ENCODE measurements around the gene CAMSAP2.
A peak's percentile ranks its signal among the peaks of the same experiment; 100 is the strongest.

Gene CAMSAP2

DNA sequence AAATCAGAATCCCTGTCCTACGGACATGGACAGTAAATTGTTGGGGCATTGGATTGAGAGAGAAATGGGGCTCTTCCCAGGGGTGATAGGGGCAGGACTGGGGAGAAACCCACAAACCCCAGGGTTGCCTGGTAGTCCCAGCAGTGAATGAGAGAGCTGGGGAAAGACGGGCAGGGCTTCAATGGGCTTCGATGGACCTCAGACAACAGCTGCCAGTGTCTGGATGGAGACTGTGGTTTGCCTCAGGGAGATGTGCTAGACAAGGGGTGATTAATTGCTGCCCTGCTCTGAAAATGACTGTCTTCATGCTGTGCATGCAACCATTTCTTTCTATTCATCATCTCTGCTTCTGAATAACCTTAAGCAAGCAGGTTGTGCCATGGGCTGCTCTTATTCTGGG lies 141.5 kb downstream of the CAMSAP2 start:
- DNase-seq (ENCODE audit: low read depth) = no peak

DNA sequence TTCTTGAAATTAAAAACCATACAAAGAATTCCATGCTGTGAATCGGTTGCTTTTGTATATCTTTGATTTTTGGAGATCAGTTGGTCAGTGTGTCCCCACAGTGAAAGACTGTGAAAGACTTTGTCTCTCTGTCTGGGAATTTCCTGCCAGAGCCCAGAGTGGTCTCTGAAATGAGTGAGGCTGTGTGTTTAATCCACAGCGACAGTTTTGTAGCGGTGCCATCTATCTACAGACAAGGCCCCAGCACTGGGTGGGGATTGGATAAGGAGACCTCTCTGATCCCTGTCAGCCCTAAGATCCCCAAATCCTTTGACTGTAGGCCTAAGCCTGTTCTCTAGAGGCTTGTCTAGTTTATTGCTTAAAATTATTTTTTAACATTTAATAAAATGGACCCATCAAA lies 144.4 kb downstream of the CAMSAP2 start:
- DNase-seq (ENCODE audit: low read depth) = no peak

- no peak for DNase-seq (ENCODE audit: low read depth)
Measured at GRCh38 chr1:200885623-200886402, 147.1 kb downstream of the CAMSAP2 start.

DNA sequence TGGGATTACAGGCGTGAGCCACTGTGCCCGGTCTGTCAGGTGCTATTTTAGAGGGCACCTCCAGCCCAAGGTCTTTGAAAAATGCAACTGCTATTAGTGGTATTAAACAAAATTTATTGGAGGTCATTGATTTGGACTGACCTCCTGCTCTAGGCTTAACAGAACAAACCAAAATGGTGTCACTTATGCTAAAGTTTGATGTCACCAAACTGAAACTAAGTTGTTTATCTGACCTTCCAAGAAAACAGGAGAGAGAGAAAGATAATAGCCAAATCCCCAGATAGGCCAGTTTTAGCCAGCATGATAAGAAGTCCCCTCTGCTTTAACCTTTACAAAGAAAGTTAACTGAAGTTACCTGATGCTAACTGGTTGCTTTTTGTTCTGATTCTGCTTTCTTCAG lies 147.9 kb downstream of the CAMSAP2 start:
- DNase-seq (ENCODE audit: low read depth) = no peak

DNA sequence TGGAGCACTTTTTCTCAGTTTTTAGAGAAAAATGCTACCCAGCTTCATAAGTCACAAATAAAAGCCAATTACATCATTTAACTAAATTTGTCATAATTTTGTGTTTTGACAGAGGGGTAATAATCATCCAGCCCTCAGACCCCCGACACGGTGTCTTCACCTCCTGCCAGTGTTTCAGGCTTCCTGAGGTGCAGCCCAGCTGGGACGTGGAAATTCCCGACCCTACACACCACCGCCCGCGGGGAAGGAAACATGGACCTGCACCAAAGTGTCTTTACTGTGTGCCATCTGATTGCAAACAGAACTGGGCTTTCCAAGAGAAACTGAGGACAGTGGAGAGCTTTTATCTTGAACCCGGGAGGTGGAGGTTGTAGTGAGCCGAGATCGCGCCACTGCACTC lies 148.3 kb downstream of the CAMSAP2 start:
- no peak for DNase-seq (ENCODE audit: low read depth)

DNA sequence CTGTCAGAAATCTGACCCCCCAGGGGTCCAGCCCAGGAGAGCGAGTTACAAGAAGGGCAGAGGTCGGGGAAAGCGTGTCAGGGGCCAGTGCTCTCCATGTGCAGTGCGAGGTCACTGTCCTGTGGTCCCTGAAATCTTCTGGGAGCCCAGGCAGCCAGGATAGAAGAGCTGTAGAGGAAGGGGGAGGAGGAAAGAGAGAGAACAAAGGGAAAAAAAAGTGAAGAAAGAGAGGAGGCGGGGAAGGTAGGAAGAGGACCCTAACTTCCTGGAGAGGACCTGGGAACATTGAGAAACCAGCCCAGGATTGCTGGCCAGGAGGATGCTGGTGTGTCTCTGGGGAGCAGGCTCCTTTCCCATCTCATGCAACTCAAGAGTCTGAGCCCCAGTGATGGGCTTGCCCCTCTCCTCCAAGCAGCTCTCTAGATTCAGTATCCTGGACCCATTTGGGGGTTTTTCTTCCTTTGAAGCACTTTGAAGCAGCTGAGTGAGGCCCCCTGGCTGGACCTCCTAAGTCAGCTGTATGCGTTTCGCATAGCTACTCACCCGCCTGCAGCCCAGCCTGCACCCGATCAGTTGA lies 149.2 kb downstream of the CAMSAP2 start:
- DNase-seq (ENCODE audit: low read depth) = no peak

DNA sequence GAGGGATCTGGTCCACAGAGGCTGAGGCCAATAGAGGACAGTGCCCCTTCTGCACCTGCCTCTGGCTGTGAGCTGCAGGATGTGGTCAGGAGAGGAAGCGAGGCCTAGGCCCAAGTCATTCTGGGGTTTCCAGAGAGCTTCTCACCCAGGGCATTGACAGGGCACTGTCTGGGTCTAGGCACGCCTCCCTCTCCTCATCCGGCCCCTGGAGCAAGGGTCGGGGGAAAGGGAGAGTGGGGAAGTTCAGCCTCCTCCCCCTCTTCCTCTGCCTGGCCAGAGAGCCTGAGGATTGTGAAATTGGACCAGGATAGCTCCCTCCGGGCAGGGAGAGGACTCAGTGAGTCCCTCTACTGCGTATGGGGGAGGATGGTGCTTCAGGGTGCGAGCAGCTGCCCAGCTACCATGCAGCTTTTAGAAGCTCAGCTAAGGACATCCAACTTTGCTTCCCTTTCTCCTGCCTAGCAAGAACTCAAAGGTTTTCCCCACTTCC lies 149.7 kb downstream of the CAMSAP2 start:
- DNase-seq (ENCODE audit: low read depth) = peak; percentile 40

GRCh38 chr1:200889571-200889970 lies 150.9 kb downstream of the CAMSAP2 start:
- no peak for DNase-seq (ENCODE audit: low read depth)

DNA sequence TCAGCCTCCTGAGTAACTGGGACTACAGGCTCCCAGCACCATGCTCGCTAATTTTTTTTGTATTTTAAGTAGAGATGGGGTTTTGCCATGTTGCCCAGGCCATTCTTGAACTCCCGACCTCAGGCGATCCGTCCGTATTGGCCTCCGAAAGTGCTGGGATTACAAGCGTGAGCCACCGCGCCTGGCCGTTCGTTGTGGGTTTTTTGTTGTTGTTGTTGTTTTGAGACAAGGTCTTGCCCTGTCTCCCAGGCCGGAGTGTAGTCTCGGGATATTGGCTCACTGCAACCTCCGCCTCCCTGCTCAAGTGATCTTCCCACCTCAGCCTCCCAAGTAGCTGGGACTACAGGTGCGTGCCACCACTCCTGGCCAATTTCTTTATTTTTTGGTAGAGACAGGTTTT lies 151.3 kb downstream of the CAMSAP2 start:
- DNase-seq (ENCODE audit: low read depth) = no peak

DNA sequence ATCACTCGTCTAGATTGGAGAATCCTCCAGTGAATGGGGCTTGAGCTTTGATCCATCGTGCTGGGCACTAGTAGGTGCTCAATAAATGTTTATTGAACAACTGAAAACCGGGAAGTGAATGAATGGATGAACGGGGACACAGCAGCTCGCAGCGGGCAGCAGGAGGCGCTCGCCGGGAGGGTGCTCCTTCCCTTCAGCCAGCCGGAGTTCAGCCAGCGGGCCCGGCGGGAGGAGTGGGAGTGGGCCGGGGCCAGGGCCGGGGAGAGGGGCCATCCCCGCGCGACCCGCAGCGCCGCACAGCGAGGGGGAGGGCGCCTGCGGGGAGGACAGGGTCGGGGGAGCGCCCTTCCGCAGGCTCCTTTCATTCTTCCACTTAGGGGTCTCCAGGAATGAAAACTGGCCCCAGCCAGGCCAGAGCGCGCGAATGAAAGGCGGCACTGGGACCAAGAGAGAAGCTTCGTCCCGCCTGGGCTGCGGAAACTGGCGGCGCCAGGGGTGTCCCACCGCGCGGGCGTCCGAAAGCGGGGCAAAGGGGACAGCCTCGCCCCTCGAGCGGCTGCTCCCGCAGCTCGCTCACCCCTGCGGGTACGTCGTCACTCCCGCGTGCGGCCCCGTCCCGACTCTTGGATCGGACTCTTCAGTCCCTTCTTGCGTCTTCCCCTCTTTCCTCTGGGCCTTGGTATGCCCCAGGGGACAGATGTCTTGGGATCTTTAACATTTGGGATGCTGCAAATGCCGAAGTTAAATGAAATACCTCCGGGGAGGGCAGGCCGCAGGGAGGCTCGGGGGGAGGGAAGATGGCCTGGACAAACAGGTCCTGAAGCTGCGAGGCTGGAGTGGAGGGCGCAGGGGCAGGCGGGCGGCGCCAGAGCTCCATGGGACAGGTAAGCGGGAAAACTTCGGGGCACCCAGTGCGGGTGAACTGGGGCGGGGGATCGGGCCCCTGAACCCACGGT lies 152.4 kb downstream of the CAMSAP2 start:
- no peak for DNase-seq (ENCODE audit: low read depth)

- DNase-seq (ENCODE audit: low read depth) = no peak
Measured at GRCh38 chr1:200891774-200892157, 153.1 kb downstream of the CAMSAP2 start.

- no peak for DNase-seq (ENCODE audit: low read depth)
Measured at GRCh38 chr1:200892546-200892945, 153.9 kb downstream of the CAMSAP2 start.

DNA sequence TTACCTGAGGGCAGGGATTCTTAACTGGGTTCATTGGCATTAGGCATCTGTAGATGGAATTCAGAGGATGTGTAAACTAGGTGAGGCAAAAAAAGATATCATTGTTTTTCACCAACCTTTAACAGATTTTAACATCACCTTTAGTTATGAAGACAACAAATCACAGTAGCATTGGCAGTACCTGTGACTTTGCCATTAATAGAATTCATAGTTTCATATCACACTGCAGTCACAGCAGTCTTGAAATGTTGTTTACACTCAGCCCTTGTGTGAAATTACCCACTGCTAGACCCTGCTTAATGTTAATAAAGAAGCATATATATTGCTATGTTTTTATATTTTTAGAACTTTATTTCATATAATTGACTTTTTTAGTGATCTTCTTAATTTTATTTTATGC lies 154.3 kb downstream of the CAMSAP2 start:
- DNase-seq (ENCODE audit: low read depth) = no peak

DNA sequence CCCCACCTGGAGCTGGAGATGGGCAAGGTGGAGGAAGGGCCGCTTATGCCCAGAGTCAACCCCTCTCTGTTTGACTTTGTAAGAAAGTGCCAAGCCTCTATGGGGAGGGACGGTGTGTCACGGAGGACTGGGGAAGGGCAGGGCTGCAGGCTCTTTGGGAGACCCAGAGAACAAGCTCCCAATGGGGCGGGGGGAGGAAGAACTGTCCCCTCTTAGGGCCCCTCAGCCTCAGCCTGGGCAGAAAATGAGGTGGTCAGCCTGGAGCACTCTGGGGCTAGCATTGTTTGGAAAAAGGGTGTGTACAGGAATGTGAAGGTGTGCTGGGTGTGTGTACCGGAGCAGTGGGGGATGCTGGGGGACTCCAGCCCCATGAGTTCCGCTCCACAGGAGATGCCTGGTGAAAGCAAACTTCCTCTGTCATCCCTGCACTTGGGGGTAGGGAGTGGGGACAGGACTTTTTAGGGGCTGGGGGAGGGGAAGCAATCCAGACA lies 154.8 kb downstream of the CAMSAP2 start:
- no peak for DNase-seq (ENCODE audit: low read depth)

DNA sequence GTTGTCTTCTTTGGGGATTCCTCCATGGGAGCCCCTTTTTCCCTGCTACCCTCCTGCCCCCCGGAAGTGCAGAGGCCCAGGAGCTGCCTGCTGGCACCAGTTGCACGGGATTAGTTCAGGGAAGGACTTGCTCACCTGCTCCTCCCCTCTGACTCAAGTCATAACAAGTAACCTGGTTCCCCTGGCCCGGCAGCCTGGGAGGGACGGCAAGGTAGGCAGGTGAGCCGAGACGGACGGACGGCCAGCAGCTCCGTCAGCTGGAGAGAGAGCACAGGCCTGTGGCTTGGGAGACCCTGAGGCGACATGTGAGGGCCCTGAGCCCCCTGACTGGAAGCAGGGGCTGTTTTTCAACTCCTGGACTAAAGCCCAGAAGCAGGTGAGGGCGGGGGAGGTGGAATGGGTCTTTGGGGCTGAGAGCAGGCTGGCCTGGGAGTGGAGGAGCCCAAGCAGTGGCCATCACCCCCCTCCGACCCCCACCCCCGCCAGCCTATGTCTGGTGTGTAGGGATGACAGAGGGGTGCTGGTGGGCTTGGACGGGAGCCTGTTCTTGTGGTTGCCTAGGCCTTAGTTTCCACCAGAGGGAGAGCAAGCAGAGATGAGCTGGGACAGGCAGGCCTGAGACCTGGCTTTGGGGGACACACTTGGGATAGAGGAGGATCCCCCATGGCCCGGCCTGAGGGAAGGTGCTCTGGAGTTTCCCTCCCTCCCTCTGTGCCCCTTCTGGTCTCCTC lies 156.2 kb downstream of the CAMSAP2 start, which contains the start of gene INAVA:
INAVA (plus strand) TSS at position 189 of the 731 bp plus-strand sequence. CDS start 3,501 bp downstream, outside the sequence.
- no peak for DNase-seq (ENCODE audit: low read depth)

DNA sequence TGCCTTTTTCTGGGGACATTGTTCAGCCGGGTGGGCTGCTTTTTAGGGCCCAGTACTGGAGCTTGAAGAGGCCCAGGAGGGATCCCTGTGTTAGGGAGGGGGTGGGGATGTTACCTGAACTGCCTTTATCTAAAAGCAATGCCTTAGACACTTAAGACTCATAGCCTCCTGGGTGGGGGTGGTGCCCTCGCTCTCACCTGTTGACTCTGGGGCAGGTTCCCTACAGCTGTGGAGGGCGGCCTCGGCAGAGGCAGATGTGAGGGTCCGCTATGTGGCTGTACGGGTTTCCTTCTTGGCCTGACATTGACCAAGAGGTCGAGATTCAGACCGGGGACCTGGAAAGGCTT lies 156.7 kb downstream of the CAMSAP2 start:
- DNase-seq (ENCODE audit: low read depth) = no peak

DNA sequence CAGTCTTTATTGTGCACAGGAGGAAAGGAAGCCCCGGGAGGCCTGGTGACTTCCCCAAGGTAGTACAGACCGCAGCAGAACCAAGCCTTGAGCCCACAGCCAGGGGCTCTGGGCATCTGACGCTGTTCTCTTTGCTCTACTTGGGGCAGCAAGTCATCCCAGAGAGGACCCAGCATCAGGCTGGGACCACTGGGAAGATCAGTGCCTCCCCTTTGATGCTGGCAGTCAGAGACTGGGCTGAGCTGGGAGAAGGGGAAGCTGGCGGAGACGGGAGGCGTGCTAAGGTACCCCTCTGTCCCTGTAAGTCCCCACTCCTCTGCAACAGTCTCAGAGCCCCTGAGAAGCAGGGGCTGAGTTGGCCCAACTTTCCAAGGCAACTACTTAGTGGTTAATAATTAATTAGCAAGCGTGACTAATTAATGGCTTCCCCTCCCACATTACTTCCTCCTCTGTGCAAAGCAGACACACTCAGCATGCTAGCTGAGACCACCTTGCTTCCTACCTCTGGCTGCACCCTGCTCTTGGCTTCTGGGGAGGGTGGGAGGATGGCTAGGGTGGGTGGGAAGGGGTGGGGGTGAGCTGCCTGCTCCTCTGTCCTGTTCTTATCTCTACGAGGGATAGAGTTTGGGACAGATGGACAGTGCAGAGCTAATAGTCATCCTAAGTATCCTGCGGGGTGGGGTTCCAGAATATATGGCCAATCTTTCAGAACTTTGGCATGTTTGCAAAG lies 157.3 kb downstream of the CAMSAP2 start:
- DNase-seq (ENCODE audit: low read depth) = no peak

DNA sequence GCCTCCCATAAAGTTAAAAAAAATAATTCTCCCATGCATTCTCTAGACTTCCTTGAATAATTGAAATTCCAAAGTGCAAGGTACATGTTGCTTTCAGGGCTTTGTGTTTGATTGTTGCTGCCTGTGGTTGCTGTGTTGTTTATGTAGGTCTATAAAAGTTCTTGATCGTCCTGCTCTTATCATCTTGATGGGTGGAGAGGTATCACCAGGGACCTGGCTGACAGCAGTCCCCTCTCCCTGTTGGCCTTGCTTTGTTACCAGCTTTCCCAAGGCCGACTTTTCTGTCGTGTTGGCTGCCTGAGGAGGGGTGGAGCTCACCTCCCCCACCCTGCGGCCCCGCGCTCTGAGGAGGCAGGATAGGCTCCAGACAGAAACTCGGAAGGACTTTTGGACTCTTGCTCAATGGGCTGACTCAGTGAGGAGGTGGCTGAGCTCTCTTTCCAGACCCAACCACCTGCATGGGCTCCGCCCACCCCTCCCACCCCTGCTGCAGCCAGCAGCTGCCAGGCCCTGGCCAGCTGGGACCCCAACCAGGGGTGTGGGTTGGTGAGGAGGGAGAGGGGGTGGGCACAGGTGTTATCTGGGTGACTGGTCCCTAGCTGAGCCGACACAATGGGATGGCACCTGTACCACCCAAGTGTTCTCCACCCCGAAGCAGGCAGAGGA lies 158.0 kb downstream of the CAMSAP2 start:
- no peak for DNase-seq (ENCODE audit: low read depth)

DNA sequence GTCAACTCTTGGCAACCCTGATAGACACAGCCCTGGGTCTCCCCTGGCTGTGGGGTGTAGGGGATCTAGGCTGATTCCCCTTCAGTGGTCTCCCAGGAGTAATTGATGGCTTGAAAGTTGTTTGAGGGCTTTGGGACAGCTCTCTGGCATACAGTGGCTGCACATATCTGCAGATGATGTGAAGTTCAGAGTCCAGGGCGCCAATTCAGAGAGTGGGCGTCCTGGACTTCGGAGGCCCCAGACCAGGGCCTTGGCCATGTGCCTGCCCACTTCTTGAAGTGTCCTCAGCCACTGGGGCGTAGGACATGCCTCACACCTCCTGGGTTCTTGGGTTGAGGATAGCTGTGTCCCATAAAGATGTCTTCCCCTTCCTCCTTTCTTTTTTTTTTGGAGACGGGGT lies 158.6 kb downstream of the CAMSAP2 start:
- DNase-seq (ENCODE audit: low read depth) = no peak

GRCh38 chr1:200899015-200899386 lies 160.3 kb downstream of the CAMSAP2 start:
- no peak for DNase-seq (ENCODE audit: low read depth)
